Measurements from ENCODE around the gene SYS1.

GRCh38 chr20:45315672-45316071 is 47.3 kb upstream of the SYS1 start:
- TF ChIP-seq, protein P1, sequence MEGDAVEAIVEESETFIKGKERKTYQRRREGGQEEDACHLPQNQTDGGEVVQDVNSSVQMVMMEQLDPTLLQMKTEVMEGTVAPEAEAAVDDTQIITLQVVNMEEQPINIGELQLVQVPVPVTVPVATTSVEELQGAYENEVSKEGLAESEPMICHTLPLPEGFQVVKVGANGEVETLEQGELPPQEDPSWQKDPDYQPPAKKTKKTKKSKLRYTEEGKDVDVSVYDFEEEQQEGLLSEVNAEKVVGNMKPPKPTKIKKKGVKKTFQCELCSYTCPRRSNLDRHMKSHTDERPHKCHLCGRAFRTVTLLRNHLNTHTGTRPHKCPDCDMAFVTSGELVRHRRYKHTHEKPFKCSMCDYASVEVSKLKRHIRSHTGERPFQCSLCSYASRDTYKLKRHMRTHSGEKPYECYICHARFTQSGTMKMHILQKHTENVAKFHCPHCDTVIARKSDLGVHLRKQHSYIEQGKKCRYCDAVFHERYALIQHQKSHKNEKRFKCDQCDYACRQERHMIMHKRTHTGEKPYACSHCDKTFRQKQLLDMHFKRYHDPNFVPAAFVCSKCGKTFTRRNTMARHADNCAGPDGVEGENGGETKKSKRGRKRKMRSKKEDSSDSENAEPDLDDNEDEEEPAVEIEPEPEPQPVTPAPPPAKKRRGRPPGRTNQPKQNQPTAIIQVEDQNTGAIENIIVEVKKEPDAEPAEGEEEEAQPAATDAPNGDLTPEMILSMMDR (IDR thresholded peaks at IDR 0.05), result no peak
- TF ChIP-seq POLR2AphosphoS5 (IDR thresholded peaks at IDR 0.05) (no peak), POLR2A (IDR thresholded peaks at IDR 0.05) (no peak)

Measured in prostate gland (tissue), 2 donors.